HG03469 (cell line): ENCODE measurements around the gene MTF2.

Source experiments
- ATAC-seq: cut with Tn5 transposase; IDR thresholded peaks from one replicate; pipeline ENCODE4 v1.9.1; 2021; ENCODE audit warnings: mild to moderate bottlenecking, moderate library complexity, moderate number of reproducible peaks; ENCODE audit not compliant: unreplicated experiment

The MTF2 gene

GRCh38 chr1:93082313-93082712 lies 3.2 kb downstream of the MTF2 start:
- ATAC-seq = no peak

- no peak for ATAC-seq
Observed at GRCh38 chr1:93083979-93084378, 4.9 kb downstream of the MTF2 start.

GRCh38 chr1:93087532-93087931 lies 8.4 kb downstream of the MTF2 start:
- ATAC-seq = no peak

- ATAC-seq = no peak
Observed at GRCh38 chr1:93093332-93094006, 14.4 kb downstream of the MTF2 start.

GRCh38 chr1:93095804-93096585 lies 16.9 kb downstream of the MTF2 start:
- no peak for ATAC-seq

- no peak for ATAC-seq
Observed at GRCh38 chr1:93102142-93102541, 23.1 kb downstream of the MTF2 start.

- no peak for ATAC-seq
Observed at GRCh38 chr1:93106226-93106625, 27.1 kb downstream of the MTF2 start.

- no peak for ATAC-seq
Observed at GRCh38 chr1:93107395-93107794, 28.3 kb downstream of the MTF2 start.

- ATAC-seq = no peak
Observed at GRCh38 chr1:93108335-93108734, 29.3 kb downstream of the MTF2 start.

- ATAC-seq = no peak
Observed at GRCh38 chr1:93109578-93109977, 30.5 kb downstream of the MTF2 start.

- no peak for ATAC-seq
Observed at GRCh38 chr1:93111065-93111464, 32.0 kb downstream of the MTF2 start.

GRCh38 chr1:93111561-93111960 lies 32.5 kb downstream of the MTF2 start:
- ATAC-seq = no peak

GRCh38 chr1:93113127-93113526 lies 34.0 kb downstream of the MTF2 start:
- no peak for ATAC-seq

- ATAC-seq = no peak
Observed at GRCh38 chr1:93114391-93114790, 35.3 kb downstream of the MTF2 start.

- no peak for ATAC-seq
Observed at GRCh38 chr1:93120614-93121013, 41.5 kb downstream of the MTF2 start.

GRCh38 chr1:93123201-93123783 lies 44.2 kb downstream of the MTF2 start:
- no peak for ATAC-seq

- no peak for ATAC-seq
Observed at GRCh38 chr1:93124556-93125355, 45.7 kb downstream of the MTF2 start.

- no peak for ATAC-seq
Observed at GRCh38 chr1:93129507-93130099, 50.5 kb downstream of the MTF2 start.

GRCh38 chr1:93132638-93133037 lies 53.6 kb downstream of the MTF2 start:
- ATAC-seq = no peak

GRCh38 chr1:93136445-93136844 lies 57.4 kb downstream of the MTF2 start:
- no peak for ATAC-seq
